K562 (cell line): ENCODE results near the gene FITM1. TPM values are rescaled to one million over a fixed set of nuclear protein-coding genes. Genes with fewer than 3 reads are reported as not detected.
A peak's percentile ranks its signal among the peaks of the same experiment; 100 is the strongest.

ENCODE experiments used
- CHD2 ChIP-seq: IDR thresholded peaks from 2 replicates; pipeline ENCODE4 v1.6.1; 2011; ENCODE audit warnings: low read depth, low read length
- CXXC5 ChIP-seq: fragments of 250-450 bp; sonication (Bioruptor Pico); IDR thresholded peaks from 2 replicates; pipeline ENCODE4 v1.8.0; 2022; ENCODE audit warnings: inconsistent platforms, mild to moderate bottlenecking, moderate library complexity
- FOXO4 ChIP-seq: fragments of 450-650 bp; formaldehyde crosslinking; IDR thresholded peaks from 2 replicates; pipeline ENCODE4 v1.4.0; 2020; ENCODE audit warnings: mild to moderate bottlenecking, moderate library complexity
- HDAC2 ChIP-seq: fragments of 450-650 bp; IDR thresholded peaks from 2 replicates; pipeline ENCODE4 v1.6.1; 2016; ENCODE audit warnings: mild to moderate bottlenecking
- MGA ChIP-seq: fragments of 450-650 bp; IDR thresholded peaks from 2 replicates; pipeline ENCODE4 v1.6.1; 2016; ENCODE audit warnings: mild to moderate bottlenecking, moderate library complexity
- MYC ChIP-seq, 2 experiments: fragments of 250-450 bp in 1 of 2; sonication (Bioruptor Pico) in 1 of 2; IDR thresholded peaks; 2 replicates each; pipeline versions ENCODE4 v1.5.1 to v1.6.1; 2012 to 2021; ENCODE audit warnings: low read depth in 2 of 2, borderline replicate concordance in 1 of 2, improper control_type of control experiment in 1 of 2, low read length in 1 of 2, mild to moderate bottlenecking in 1 of 2, moderate library complexity in 1 of 2
- PHF8 ChIP-seq: fragments of 200-600 bp; sonication (generic); IDR thresholded peaks from 2 replicates; pipeline ENCODE4 v1.6.1; 2012; ENCODE audit warnings: mixed run types, mild to moderate bottlenecking, inconsistent platforms, low read length, moderate library complexity, borderline replicate concordance
- POLR2G ChIP-seq: fragments of 200-400 bp; formaldehyde crosslinking; IDR thresholded peaks from 2 replicates; pipeline ENCODE4 v1.6.1; 2017; ENCODE audit warnings: low read depth, mild to moderate bottlenecking, antibody characterized with exemption, low read length, moderate library complexity
- RB1 ChIP-seq: fragments of 450-650 bp; IDR thresholded peaks from 2 replicates; pipeline ENCODE4 v1.6.1; 2017; ENCODE audit warnings: low read depth, mild to moderate bottlenecking
- RBM25 ChIP-seq: fragments of 200-400 bp; formaldehyde crosslinking; IDR thresholded peaks from 2 replicates; pipeline ENCODE4 v1.6.1; 2018; ENCODE audit warnings: low read length, low read depth, moderate library complexity; ENCODE audit not compliant: severe bottlenecking
- USF1 ChIP-seq: sonication (generic); formaldehyde crosslinking; IDR thresholded peaks from 2 replicates; pipeline ENCODE4 v1.9.0; 2022; ENCODE audit warnings: mild to moderate bottlenecking, missing genetic modification reagents
- ZNF347 ChIP-seq: fragments of 450-650 bp; formaldehyde crosslinking; IDR thresholded peaks from 2 replicates; pipeline ENCODE4 v1.4.0; 2020; ENCODE audit warnings: low read depth, mild to moderate bottlenecking, moderate library complexity
- polyA plus RNA-seq, 8 experiments: library from polyadenylated mRNA; depleted of rRNA in 4 of 8; stranded (reverse) in 5 of 8; unstranded in 3 of 8; fragments of >200 nt; fragmentation: Nextera tagmentation in 2 of 8; fragmentation: Illumina TruSeq in 1 of 8; extraction: Ambion mirVana in 2 of 8; extraction: Trizol in 1 of 8; gene quantifications; 2 replicates each; pipeline versions ENCODE4 v1.2.1 to v1.2.3, GENCODE V29; 2011 to 2014; ENCODE audit warnings: inconsistent platforms in 1 of 8, missing spikeins in 1 of 8
- total RNA-seq, 7 experiments: library from RNA; depleted of rRNA in 6 of 7; stranded (reverse); fragments of >200 nt in 6 of 7; fragmentation: Illumina TruSeq in 2 of 7; extraction: Trizol in 2 of 7; gene quantifications; 2 replicates each; pipeline versions ENCODE4 v1.2.1 to v1.2.3, GENCODE V29; 2011 to 2021; ENCODE audit warnings: low replicate concordance in 1 of 7

The FITM1 gene
- total and polyA plus RNA-seq, 9 of the 15 experiments (the other 6 are each of a cell fraction or from before 2014, with no cell fraction given): 0.09 to 0.20 TPM; not detected in 7

- TF ChIP-seq MGA (peak; percentile 92), HDAC2 (peak; percentile 78; the same call in 1 of the 2 replicates), FOXO4 (CRISPR knock-in tag) (no peak), POLR2G (peak; percentile 84), RBM25 (peak; percentile 77), RB1 (peak; percentile 79), PHF8 (peak; percentile 58; the same call in 1 of the 2 replicates), ZNF347 (CRISPR knock-in tag) (no peak), USF1 (CRISPR knock-in tag) (peak; percentile 96), CXXC5 (CRISPR knock-in tag) (peak; percentile 82), CHD2 (peak; percentile 95), MYC (IDR thresholded peaks at IDR 0.05; ENCODE audit: low read depth, low read length) (peak; percentile 97), MYC (CRISPR knock-in tag; IDR thresholded peaks at IDR 0.05; ENCODE audit: borderline replicate concordance, low read depth) (peak; percentile 98)
Measured at GRCh38 chr14:24114532-24115421, 15.7 kb upstream of the FITM1 start, which contains the start of the genes DCAF11 and NRL (continued).
